Progenitor cell of endocrine pancreas (in vitro differentiated cells): ENCODE measurements around the gene CDC26. TPM values are rescaled to one million over a fixed set of nuclear protein-coding genes. Genes with fewer than 3 reads are reported as not detected.

Source experiments
- DNase-seq: peaks from one replicate; pipeline ENCODE4 v3.0.0; 2021; ENCODE audit warnings: low spot score; ENCODE audit not compliant: unreplicated experiment
- H3K27ac Mint-ChIP-seq: 2 replicates; pipeline ENCODE4 v1.8.0; 2021; ENCODE audit warnings: mild to moderate bottlenecking, moderate library complexity, mixed read lengths
- H3K27me3 Mint-ChIP-seq: 2 replicates; pipeline ENCODE4 v1.8.0; 2021; ENCODE audit warnings: mixed read lengths
- H3K36me3 Mint-ChIP-seq: 2 replicates; pipeline ENCODE4 v1.8.0; 2022; ENCODE audit warnings: mixed read lengths; ENCODE audit not compliant: insufficient read depth
- H3K4me1 Mint-ChIP-seq: 2 replicates; pipeline ENCODE4 v1.8.0; 2021; ENCODE audit warnings: low read depth, mixed read lengths
- H3K4me3 Mint-ChIP-seq: 2 replicates; pipeline ENCODE4 v1.8.0; 2021; ENCODE audit warnings: low read depth, mild to moderate bottlenecking, moderate library complexity, mixed read lengths
- H3K9me3 Mint-ChIP-seq: 2 replicates; pipeline ENCODE4 v1.8.0; 2021; ENCODE audit warnings: low read depth, mixed read lengths
- CTCF ChIP-seq: fragments of 200-600 bp; sonication (generic); IDR thresholded peaks from one replicate; pipeline ENCODE4 v1.5.0; 2021; ENCODE audit warnings: antibody characterized with exemption, mild to moderate bottlenecking; ENCODE audit not compliant: unreplicated experiment
- long read RNA-seq: library from polyadenylated mRNA; unstranded; transcript quantifications from one replicate; pipeline ENCODE4 v2.0.0, GENCODE V29; 2020
- total RNA-seq: library from RNA; stranded (reverse); gene quantifications from 2 replicates; pipeline ENCODE4 v1.2.1, GENCODE V29; 2021

CDC26 gene
- total RNA-seq, result 33.0 and 36.6 TPM in 2 replicates
- long read RNA-seq, transcript CDC26-201 (4 exons, 872 nt), result major isoform, 17 of 34 reads
- long read RNA-seq, partial matches to known transcripts, result 9 of 34 reads
- long read RNA-seq, other reads (novel, unspliced or antisense), result 8 of 34 reads

DNA sequence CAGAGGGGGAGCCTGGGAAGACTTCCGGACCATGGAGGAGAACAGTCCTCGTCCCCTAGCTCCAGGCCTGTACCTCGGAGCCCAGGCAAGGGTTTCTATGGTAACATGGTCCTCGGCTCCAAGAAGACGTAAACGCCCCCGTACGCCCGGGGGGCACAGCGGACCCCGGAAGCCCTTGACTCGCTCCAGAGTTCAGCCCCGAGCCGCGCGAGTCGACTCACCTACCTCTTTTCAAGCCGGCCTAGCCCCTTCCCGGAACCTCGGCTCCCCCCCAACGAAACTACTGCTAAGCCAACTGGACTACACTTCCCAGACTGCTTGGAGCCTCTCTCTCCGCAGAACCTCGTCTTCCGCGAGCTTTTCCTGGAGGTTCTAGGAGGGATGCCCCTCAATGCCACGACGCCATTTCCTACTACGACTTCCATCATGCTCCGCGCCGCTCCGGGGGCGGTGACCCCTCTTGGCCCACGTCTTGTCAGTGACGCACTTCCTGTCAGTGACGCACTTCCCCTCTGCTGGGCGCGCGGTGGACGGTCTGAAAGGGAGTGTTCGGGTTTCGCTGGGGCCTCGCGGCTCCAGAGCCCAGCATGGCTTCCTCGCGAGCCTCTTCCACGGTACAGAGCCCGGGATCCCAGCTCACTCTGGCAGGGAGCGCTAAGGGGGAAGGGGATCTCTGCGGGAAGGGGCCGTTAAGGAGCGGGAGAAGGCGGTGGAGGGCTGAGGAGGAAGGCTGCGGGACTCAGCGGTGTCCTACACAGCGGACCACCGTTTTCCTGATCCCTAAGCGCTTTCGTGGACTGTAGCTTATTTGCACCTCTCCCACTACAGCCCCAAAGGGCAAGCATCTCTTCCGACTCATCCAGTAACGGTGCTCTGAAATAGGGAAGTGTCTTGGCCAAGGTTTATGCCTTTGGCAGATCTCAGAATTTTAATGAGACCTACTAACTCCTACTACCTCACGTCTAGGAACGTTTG lies at the start of gene CDC26, which contains the start of gene PRPF4:
TSS of gene CDC26 (minus strand) at position 416 of the 975 bp plus-strand sequence. CDS start 3,065 bp downstream, outside the sequence.
TSS of gene PRPF4 (plus strand) at position 502 of the 975 bp plus-strand sequence. CDS start at position 588, 86 bp downstream.
- peak; percentile 89 for DNase-seq
- H3K27ac Mint-ChIP-seq, result no peak within 1 kb of the TSS
- no peaks in the 10 kb centered on the region for H3K27me3 Mint-ChIP-seq
- TF ChIP-seq CTCF, result no peak
- H3K4me3 Mint-ChIP-seq, result no peak within 1 kb of the TSS
- peaks cover 8% of the 10 kb centered on the region for H3K4me1 Mint-ChIP-seq
- peaks cover 19% of the 10 kb centered on the region for H3K36me3 Mint-ChIP-seq
- no peaks in the 10 kb centered on the region for H3K9me3 Mint-ChIP-seq

GRCh38 chr9:113322671-113323070 lies 47.3 kb upstream of the CDC26 start:
- no peak for TF ChIP-seq CTCF
- Mint-ChIP-seq H3K27ac (no peak overlapping the region), H3K9me3 (no peaks in the 10 kb centered on the region), H3K27me3 (no peaks in the 10 kb centered on the region), H3K4me3 (no peak overlapping the region), H3K36me3 (no peaks in the 10 kb centered on the region), H3K4me1 (no peaks in the 10 kb centered on the region)
- no peak for DNase-seq

- Mint-ChIP-seq H3K27me3 (no peaks in the 10 kb centered on the region), H3K9me3 (no peaks in the 10 kb centered on the region), H3K27ac (no peak overlapping the region), H3K4me3 (no peak overlapping the region), H3K36me3 (no peaks in the 10 kb centered on the region), H3K4me1 (no peaks in the 10 kb centered on the region)
- no peak for DNase-seq
- TF ChIP-seq CTCF, result no peak
Observed at GRCh38 chr9:113320051-113320450, 44.7 kb upstream of the CDC26 start.

GRCh38 chr9:113319054-113319453 lies 43.7 kb upstream of the CDC26 start:
- TF ChIP-seq CTCF, result no peak
- Mint-ChIP-seq H3K4me3 (no peak overlapping the region), H3K27ac (no peak overlapping the region), H3K9me3 (no peaks in the 10 kb centered on the region), H3K36me3 (no peaks in the 10 kb centered on the region), H3K4me1 (no peaks in the 10 kb centered on the region), H3K27me3 (no peaks in the 10 kb centered on the region)
- DNase-seq, result no peak

- DNase-seq, result no peak
- Mint-ChIP-seq H3K27me3 (no peaks in the 10 kb centered on the region), H3K9me3 (no peaks in the 10 kb centered on the region), H3K27ac (no peak overlapping the region), H3K36me3 (no peaks in the 10 kb centered on the region), H3K4me3 (no peak overlapping the region), H3K4me1 (no peaks in the 10 kb centered on the region)
- peak; percentile 26 for TF ChIP-seq CTCF
Observed at GRCh38 chr9:113317777-113318176, 42.4 kb upstream of the CDC26 start.
